ENCODE data around the gene TWIST2. TPM values are rescaled to one million over a fixed set of nuclear protein-coding genes. Genes with fewer than 3 reads are reported as not detected.

Gene TWIST2
- total and polyA plus RNA-seq, 8 donors, result 0.58 to 58.0 (median 12.3) TPM

GRCh38 chr2:238898534-238899281 is 50.8 kb downstream of the TWIST2 start:
- peak overlapping the region in 1 of 5 donors; percentile 63 for H3K27ac ChIP-seq
- intact Hi-C loops (cut with DNase I; ENCODE audit: low total_unique reads), result no loop called here
- whole genome bisulfite sequencing, 5 donors, result 78 to 87% (median 86%) methylated on average over 17 to 22 of the region's 22 CpGs

GRCh38 chr2:238899386-238899785 is 51.5 kb downstream of the TWIST2 start:
- TF ChIP-seq EP300 (IDR thresholded peaks at IDR 0.05), result no peak
- no peak for TF ChIP-seq CTCF (IDR thresholded peaks at IDR 0.05)
- TF ChIP-seq POLR2AphosphoS5 (IDR thresholded peaks at IDR 0.05), result no peak
- no peak for TF ChIP-seq POLR2A (IDR thresholded peaks at IDR 0.05)
- Histone ChIP-seq H3K36me3 (no peaks in the 10 kb centered on the region), H3K27me3 (peaks cover 0 to 13% (median 0%) of the 10 kb centered on the region in 3 donors), H3K9me3 (no peaks in the 10 kb centered on the region), H3K4me3 (no peak overlapping the region), H3K4me1 (peaks cover 13 to 62% (median 31%) of the 10 kb centered on the region in 4 donors), H3K27ac (no peak overlapping the region)
- no peak for DNase-seq
- intact Hi-C loops (cut with DNase I; ENCODE audit: low total_unique reads), result no loop called here
- WGBS, 5 donors, result 77 to 83% (median 80%) methylated on average over 7 of the region's 7 CpGs

More at GRCh38 chr2:238898534-238899281, 50.8 kb downstream of the TWIST2 start:
- Histone ChIP-seq H3K4me3 (no peak overlapping the region), H3K27me3 (peaks cover 0 to 13% (median 0%) of the 10 kb centered on the region in 3 donors), H3K9me3 (no peaks in the 10 kb centered on the region), H3K4me1 (peaks cover 17 to 65% (median 31%) of the 10 kb centered on the region in 4 donors), H3K36me3 (no peaks in the 10 kb centered on the region)
- no peak for DNase-seq
- no peak for TF ChIP-seq CTCF (IDR thresholded peaks at IDR 0.05)
- no peak for TF ChIP-seq POLR2AphosphoS5 (IDR thresholded peaks at IDR 0.05)
- TF ChIP-seq POLR2A (IDR thresholded peaks at IDR 0.05), result no peak
- TF ChIP-seq EP300 (IDR thresholded peaks at IDR 0.05), result no peak

GRCh38 chr2:238900511-238900910 is 52.6 kb downstream of the TWIST2 start:
- no peak for TF ChIP-seq EP300 (IDR thresholded peaks at IDR 0.05)
- no peak for TF ChIP-seq POLR2A (IDR thresholded peaks at IDR 0.05)
- TF ChIP-seq CTCF (IDR thresholded peaks at IDR 0.05), result no peak
- DNase-seq, result no peak
- 65 to 72% (median 67%) methylated on average over 7 of the region's 7 CpGs for WGBS, 5 donors
- intact Hi-C loops (cut with DNase I; ENCODE audit: low total_unique reads), result no loop called here
- H3K4me3 ChIP-seq, result no peak overlapping the region
- peaks cover 0 to 6% (median 0%) of the 10 kb centered on the region in 3 donors for H3K27me3 ChIP-seq
- H3K4me1 ChIP-seq, result peaks cover 5 to 51% (median 23%) of the 10 kb centered on the region in 4 donors
- no peaks in the 10 kb centered on the region for H3K36me3 ChIP-seq
- H3K27ac ChIP-seq, result no peak overlapping the region
- H3K9me3 ChIP-seq, result no peaks in the 10 kb centered on the region

GRCh38 chr2:238901461-238902057 is 53.7 kb downstream of the TWIST2 start:
- intact Hi-C loops (cut with DNase I; ENCODE audit: low total_unique reads), result no loop called here
- Histone ChIP-seq H3K4me3 (no peak overlapping the region), H3K27me3 (peaks cover 0 to 1% (median 0%) of the 10 kb centered on the region in 3 donors), H3K4me1 (peaks cover 0 to 41% (median 17%) of the 10 kb centered on the region in 4 donors), H3K27ac (no peak overlapping the region), H3K9me3 (no peaks in the 10 kb centered on the region), H3K36me3 (no peaks in the 10 kb centered on the region)
- 77 to 84% (median 83%) methylated on average over 12 to 14 of the region's 14 CpGs for WGBS, 5 donors
- no peak for TF ChIP-seq EP300 (IDR thresholded peaks at IDR 0.05)
- no peak for TF ChIP-seq CTCF (IDR thresholded peaks at IDR 0.05)
- no peak for TF ChIP-seq POLR2A (IDR thresholded peaks at IDR 0.05)
- no peak for TF ChIP-seq POLR2AphosphoS5 (IDR thresholded peaks at IDR 0.05)
- DNase-seq, result no peak

Data from stomach (tissue), 9 donors.